ENCODE data around the gene DNM3.

GRCh38 chr1:172328266-172328665 is 487.0 kb downstream of the DNM3 start:
- TF ChIP-seq CTCF (IDR thresholded peaks at IDR 0.05; ENCODE audit: extremely low read depth in 1 of 2, insufficient read depth in 1 of 2, low read depth in 1 of 2, low read length in 2 of 2), result no peak
- no peak for TF ChIP-seq POLR2A (IDR thresholded peaks at IDR 0.05; ENCODE audit: low read depth, low read length)
- TF ChIP-seq POLR2AphosphoS5 (IDR thresholded peaks at IDR 0.05; ENCODE audit: insufficient read depth, low read depth, low read length), result no peak
- TF ChIP-seq FOS (IDR thresholded peaks at IDR 0.05; ENCODE audit: borderline replicate concordance, insufficient read depth, low read length), result no peak
- TF ChIP-seq MAX (IDR thresholded peaks at IDR 0.05; ENCODE audit: insufficient read depth, insufficient read length), result no peak
- TF ChIP-seq EZH2 (IDR thresholded peaks at IDR 0.05; ENCODE audit: borderline replicate concordance, low read depth, low read length, severe bottlenecking), result no peak
- TF ChIP-seq JUN (IDR thresholded peaks at IDR 0.05; ENCODE audit: borderline replicate concordance, insufficient read depth, insufficient read length, low read depth), result no peak
- no peak for TF ChIP-seq GATA2 (IDR thresholded peaks at IDR 0.05; ENCODE audit: insufficient read depth, insufficient read length, low read depth, low read length)
- TF ChIP-seq MYC (IDR thresholded peaks at IDR 0.05; ENCODE audit: low read depth, low read length), result no peak
